Activated CD4-positive, alpha-beta T cell treated with anti-CD3 and anti-CD28 coated beads for 24 hours (primary cell): ENCODE data around the gene IQSEC2.
A peak's percentile ranks its signal among the peaks of the same experiment; 100 is the strongest.

Experiments used
- DNase-seq, 2 donors: peaks; one replicate each; pipeline ENCODE4 v3.0.0-alpha.2; 2020; ENCODE audit warnings: low read depth in 2 of 2

IQSEC2 gene

DNA sequence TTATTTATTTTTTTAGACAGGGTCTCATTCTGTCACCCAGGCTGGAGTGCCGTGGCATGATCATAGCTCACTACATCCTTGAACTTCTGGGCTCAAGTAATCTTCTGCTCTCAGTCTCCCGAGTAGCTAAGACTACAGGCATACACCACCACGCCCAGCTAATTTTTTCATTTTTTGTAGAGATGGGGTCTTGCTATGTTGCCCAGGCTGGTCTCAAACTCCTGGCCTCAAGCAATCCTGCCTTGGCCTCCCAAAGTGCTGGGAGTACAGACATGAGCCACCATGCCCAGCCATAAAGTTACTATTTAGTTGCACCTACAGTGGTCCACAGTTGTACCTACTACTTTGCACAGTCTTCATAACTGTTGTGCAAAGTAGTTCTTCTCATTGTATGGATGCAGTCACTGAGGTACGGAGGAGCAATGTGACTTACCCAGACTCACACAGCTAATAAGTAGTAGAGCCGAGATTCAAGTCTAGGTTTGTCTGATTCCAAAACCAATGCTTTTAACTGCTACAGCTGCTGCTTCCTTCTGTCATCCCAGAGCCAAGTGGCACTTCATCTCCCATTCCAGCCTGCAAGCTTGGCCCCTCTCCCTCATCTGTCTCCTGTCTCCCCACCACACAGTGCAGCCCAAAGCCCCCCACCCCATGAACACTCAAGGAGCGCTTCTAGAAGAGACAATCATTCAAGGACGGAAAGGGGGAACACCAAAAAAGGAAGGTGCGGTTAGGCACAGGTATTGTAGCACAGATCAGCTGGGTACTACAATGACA, 24.0 kb upstream of the IQSEC2 start:
- DNase-seq = no peak

DNA sequence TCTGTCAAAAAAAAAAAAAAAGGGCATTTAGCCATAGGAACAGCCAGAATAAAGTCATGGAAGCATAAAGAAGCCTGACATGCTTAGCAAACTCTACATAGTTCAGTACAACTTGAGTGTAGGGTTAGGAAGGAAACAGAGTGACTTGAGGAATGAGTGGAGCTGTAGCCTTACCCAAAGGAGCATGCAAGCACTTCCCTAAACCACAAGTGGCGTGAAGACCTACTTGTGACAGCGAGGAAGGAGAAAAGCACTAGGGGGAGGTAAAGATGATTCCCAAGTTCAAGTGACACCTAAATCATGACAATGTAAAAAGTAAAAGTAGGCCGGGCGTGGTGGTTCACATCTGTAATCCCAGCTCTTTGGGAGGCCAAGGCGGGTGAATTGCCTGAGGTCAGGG, 21.8 kb upstream of the IQSEC2 start:
- no peak for DNase-seq

DNA sequence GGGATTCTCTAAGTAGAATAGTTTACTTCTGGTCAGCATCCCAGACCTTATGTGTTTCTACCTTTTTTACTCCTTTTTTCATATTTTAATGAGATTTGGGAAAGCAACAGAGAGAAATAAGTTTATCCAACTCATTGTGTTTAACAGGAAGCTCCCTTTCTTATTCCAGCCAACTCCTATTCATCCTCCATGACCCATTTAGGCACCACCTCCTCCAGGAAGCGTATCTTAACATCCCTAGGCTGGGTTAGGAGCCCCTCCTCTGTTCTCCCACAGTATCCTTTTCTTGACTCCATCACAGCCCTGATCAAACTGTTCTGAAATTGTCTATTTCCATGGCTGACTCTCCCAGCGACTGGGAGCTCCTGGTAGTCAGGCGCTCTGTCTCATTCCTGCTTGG, 18.8 kb upstream of the IQSEC2 start:
- DNase-seq = no peak

DNA sequence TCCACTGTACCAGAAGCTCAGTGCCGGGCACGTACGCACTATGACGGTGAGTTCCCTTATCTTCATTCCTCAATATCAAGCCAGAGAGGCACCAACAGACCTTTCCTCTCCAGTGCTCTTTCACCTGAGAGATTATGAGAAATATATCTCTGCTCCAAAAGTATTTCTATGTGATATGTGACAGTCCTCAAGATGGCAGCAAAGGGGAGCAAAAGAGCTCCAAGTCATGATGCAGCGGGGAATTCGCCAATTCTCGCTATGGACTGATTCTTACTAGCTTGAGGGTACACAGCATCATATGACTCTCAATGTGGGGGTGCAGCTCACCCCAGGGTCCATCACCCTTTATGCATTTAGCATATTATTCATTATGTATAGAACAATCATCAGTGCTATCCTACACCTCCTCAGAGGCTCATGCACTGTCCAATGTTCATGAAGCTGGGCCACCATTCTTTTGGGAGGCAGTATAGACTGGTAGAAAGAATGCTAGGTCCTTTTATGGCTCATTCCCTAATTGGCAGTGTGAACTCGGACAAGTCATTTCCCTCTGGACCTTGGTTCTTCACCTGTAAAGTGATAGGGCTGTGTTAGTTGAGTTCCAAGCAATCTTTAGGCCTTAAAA, 12.8 kb upstream of the IQSEC2 start:
- no peak for DNase-seq

DNA sequence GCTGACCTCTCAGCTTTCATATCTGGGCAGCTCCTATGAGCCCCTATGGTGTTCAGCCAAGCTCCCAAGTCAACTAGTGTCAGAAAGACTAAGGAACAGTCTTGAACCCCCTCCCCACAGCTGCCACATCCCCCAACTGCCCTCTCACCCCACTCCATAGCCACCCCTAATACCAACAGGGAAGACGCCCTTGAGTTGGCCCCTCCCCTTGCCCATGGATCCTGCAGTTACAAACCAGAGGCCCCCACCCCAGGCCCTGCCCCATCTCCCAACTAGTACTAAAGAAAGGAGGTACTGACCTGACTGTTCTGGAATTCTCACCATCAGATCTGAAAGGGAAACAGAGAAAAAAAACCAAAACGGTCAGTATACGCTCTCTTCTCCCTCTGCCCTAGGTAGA, 10.2 kb upstream of the IQSEC2 start:
- no peak for DNase-seq

DNA sequence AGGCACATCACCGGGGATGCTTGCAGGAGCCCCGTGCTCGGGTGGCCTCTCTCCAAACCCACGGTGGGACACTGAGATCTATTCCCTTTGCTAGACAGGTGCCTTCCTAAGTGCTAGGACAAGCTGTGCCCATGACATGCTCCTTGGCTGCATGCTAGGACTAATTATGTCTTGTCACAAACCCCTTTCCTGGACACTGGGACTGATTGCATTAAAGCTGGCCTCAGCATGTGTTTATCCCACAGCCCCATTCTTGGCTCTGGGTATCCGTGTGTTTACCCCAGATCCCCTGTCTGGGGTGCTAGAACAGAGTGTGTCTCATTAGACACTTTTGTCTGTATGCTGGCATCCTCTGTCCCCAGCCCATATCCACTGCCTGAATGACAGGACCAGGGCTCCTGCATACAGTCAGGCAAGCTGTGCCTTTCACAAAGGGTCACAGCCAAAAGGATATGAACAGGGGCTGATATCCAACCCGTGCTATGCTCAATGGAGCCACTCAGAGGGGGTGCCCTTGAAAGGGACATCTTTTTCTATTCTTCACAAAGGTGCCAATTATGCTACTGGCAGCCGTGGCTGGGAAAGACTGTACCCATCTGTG, 9.2 kb upstream of the IQSEC2 start:
- DNase-seq = no peak

DNA sequence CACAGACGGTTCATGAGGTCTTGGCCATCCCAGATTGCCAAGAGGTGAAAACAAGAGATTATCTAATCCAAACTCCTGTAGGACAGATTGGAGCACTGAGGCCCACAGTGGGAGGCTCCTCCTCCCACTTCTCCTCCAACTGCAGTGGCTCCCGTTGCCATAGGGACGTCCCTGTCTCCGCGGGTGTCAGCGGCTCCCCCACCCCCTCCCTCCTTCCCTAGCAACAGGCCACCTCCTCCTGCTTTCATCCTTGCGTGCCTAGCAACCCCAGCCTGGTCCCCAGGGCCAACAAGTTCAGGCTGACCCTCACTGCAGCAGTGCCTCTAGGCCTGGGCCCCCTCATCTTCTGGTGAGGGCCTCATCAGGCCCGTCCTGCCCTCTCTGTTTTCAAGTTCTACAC, 6.8 kb upstream of the IQSEC2 start:
- DNase-seq = no peak

DNA sequence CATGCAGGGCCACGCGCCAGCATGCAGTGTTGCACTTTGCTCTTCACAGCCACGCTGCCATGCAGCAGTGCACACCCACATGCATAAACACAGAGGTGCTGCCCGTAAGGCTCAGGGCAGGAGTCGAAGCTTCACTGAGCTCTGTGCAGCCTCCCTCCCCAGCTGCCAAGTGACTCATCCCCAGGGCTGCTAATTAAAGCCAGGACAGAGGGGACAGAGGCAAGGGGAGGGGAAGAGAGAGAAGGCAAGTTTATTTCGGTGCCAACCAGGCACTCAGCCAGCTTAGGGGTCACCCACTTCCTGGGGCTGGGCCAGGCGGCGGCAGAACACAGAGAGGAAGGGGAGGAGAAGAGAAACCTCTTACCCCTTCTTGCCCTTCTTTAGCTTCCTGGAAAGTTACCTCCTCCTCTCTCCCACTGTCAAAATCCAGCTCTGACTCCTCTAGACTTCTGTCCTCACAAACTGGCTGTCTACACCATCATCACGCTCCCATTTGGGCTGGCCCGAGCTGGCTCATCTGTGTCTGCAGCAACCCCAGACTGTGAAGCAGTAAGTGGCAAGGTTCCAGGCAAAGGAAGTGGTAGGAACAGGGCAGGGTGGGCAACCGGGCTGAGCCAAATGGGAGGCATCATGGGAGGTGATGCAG, 6.2 kb upstream of the IQSEC2 start:
- no peak for DNase-seq

DNA sequence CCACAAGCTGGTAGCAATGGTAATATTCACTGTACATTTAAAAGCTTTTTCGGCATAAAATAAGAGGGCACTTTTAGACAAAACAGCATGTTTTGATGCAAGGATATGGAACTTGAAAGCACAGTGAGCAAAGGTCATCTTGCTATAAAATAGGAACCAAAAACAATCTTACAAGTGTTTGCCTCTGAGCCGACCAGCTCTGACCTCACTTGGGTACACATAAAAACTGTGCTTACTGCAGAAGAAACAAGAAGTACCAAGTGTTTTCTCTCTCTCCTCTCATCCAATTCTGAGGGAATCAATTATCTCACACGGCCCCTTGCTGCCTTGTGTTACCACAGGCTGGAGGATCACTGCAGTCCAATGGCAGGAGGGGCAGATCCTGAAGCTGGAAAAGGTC, 4.8 kb upstream of the IQSEC2 start:
- DNase-seq = no peak

DNA sequence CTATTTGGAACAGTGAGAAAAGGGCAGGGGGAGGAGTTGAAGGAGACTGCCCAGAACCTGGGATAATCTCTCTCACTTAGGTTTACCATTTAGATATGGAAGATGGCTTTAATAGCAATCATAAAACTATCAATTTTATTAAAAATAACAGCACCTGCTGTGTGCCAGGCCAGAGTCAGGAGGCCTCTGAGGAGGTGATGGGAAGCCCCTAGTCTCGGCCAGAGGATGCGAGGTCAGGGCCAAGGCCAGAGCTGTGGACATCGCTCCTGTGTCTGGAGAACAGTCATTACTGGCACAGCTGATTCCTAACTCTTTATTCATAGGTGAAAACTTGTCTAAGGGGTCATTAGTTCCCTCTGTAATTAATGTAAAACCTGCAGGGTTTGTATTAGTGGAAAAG, 4.2 kb upstream of the IQSEC2 start:
- DNase-seq = no peak

DNA sequence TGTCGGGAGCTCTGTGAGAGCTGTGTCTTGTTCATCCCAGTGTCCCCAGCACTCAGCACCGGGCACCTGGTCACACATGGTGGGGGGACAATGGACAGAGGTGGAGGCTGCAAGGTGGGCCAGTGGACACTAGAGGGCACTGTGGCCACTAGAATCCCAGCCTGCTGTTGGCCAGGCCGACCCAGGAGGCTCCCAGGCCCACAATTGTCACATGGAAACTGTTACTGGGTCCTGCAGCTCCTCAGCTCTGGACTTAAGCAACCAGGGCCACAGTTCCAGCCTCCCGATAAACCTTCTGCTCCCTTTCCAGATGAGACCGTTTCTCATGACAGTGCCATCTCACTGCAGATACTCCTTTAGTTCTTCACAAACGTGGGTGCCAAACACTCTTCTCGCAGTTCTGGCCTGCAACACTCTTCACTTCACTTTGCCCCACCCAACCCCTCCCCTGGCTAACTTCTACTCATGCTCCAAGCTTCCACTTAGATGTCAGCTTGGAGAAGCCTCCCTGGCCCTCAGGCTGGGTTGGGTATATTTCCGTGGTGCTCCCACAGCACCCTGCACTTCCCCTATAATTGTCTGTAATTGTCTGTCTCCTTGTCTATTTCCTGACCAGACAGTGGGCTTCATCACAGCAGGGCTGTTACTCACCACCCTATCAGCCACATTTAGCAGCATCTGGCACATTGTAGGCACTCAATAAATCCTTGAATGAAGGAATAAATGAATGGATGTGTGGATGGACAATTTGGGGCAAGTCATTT, 3.5 kb upstream of the IQSEC2 start:
- peak; percentile 25 to 36 for DNase-seq

DNA sequence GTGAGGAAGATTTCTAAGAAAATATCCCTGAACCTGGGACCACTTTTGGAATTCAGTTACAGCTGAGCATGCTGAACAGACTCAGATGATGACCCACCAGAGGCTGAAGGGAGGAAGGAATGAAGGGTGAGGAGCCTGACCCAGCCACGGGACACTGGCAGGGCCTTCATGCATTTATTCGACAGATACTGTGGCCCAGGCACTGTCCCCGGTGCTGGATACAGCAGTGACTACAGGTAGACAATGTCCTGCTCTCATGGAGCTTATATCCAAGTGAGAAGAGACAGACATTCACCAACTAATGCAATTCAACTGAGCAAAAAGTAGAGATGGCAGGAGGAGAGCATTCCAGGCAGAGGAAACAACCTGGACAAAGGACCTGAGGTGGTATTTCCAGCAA, 2.2 kb upstream of the IQSEC2 start:
- no peak for DNase-seq

DNA sequence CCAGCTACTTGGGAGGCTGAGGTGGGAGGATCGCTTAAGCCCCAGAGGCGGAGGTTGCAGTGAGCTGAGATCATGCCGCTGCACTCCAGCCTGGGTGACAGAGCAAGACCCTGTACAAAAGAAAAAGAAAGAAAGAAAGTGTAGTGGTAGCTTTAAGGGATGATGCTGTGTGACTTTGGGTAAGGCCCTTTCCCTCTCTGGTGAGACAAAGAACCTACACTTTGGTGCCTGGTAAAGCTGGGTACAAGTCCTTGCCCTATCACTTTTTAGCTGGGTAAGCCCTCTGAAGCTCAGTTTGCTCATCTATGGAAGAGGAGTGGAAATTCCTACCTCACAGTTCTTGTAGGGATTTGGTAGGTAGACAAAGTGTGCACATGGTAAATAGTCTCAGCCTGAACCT, 1.7 kb upstream of the IQSEC2 start:
- no peak for DNase-seq

DNA sequence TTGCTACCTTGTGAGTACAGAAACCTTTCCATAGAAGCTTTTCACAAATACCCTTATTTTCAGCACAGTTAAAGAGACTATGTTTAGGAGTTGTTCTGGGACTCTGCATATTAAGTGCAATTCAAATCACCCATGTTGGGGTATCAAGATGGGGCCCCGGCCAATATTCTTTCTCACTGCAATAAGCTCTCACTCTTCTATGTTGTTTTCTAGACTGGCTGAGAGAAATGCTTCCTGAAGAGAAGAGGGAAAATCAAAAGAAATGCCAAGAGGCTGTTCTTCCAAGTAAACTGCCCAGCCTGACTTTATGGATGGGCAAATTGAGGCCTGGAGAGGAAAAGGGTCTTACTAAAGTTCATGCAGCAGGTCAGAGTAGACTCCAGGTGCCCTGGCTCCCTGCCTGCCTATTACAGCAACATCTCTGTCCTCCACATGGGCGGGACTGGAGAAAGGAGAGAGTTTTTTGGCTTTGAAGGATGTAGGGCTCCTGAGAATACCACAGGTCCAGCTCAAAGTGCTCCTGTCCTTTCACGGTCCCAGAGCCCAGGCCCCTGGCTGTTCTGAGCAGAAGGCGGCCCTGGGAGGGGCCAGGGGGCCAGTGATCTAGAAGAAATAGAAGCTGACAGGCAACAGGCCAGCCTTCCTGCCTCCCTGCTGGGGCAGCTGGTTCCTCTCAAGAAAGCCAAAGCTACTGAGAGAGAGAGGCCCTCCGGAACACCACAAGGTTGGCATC, 745 bp upstream of the IQSEC2 start:
- DNase-seq = no peak

DNA sequence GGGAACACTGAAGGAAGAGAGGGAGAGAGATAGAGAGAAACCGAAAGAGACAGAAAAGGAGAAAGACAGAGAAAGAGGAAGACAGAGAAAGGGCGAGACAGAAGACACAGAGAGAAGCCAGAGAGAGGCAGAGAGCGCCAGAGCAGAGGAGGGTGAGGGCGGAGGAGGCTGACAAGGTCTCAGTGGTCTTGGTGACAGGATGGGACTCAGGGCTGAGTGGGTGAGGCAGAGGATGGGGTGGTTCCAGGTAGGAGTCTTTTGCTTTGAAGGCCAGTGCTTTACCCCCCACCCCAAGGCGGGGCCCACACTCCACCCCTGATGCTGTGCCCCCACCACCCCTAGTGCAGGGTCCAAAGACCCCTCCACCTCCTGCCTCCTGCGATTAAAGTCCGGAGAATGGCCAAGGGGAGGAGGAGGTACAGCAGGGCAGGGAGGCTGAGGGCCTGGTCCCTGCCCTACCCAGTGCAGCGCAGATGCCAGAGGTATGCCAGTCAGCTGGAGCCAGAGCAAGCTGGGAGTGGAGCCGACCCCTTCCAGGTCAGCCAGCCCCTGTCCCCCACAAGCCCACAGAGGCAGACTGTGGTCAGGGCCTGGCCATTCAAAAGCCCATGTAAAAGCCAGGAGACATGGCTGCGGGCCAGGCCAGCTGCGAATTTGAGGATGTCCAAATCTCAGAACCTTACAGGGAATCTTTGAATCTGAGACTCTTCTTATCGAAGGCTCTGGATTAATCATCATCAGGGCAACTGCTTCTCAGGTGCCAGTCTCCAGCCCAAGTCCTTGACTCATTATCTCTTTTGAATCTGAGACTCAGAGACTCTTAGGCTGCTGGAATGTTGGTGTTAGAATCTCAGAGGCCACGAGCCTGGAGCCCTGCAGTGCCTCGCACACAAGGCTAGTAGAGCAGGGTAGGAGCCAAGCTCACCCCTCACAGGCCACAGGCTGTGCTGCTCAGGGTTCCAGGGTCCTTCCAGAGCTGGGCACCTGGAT, 758 bp downstream of the IQSEC2 start:
- no peak for DNase-seq

DNA sequence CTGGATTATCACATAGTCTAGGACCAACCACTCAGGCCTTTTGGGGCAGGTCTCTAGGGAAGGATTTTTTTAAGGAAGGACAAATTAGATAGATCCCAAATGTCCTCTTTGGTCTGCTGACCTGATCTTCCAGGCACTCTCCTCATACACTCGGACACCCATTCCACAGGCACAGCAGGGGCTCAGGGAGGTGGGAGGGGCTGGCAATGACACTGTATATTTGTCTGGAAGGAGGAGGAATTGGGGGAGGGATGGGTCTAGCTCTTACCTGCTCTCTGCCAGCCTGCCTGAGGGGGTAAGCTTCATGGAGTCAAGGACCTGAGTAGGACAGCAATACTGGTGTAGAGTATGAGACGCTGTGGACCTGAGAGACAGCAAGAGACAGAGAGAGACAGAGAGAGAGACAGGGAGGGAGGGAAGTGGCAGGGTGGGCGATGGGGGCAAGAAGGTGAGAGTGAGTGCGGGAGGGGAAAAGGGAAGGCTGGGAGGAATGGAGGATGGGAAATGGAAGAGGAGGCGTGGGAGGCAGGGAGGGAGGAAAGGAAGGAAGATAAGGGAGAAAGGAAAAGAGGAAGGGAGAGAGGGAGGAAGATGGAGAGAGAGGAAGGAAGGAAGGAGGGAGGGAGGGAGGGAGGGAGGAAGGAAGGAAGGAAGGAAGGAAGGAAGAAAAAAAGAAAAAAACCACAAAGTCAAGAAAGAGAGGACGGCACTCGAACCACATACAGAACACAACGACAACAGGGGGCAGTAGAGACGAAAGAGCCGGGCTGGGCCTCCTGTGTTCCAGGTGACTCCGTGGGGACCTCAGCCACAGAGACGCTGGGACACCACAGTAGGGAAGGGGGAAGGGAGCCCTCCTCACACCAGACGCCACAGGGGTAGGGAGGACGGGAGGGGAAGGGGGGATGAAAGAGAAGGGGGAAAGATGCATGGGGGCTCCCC, 1.8 kb downstream of the IQSEC2 start:
- DNase-seq = no peak

DNA sequence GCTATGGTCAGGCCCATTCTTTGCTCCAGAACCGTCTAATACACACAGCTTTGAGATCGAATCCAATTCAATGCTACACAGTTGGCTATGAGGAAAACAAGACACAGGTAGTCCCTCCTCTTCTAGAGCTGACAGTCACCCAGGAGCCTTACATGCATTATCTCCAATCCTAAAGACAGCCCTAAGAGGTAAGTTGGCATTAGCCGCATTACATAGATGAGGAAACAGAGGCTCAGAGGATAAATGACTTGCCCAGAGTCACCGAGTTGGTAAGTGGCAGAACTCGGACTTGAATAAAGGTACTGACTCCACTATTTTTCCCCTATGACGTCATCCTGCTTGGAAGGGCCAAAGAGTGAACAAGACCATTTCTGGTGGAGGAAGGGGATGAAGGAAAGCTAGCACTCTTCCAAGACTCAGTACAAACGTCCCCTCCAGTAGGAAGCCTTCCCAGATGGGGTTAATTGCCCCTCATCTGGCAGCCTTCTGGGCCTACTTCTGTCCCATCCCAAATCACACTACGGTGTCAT, 8.5 kb downstream of the IQSEC2 start:
- no peak for DNase-seq

DNA sequence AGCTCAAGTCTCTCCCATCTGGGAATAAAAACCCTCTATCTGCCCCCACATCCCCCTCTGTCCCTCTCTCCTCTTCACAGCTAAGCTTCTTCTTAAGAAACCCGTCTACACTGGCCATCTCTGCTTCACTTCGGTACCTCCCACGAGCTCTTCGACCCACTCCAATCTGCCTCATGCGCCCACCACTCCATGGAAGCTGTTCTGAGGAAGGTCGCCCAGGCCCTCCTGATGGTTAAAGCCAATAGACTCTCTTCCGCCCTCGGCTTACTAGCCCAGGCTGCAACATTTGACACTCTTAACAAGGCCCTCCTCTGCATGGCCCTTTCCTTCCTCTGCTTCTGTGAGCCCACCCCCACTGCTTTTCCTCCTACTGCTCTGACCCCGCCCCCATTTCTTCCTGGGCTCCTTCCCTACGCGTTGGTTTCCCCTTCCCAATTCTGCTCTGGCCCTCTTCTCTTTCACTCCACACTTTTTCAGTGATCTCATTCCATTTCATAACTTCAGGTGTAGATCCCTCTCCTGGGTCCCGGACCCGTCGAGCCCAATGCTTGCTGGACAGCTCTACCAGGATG, 11.8 kb downstream of the IQSEC2 start:
- DNase-seq = no peak
